Activated T-cell treated with anti-CD3 and anti-CD28 coated beads, Interleukin-2, amount 50 U/mL, for 4 hours (primary cell): ENCODE measurements around the gene SLC36A3. TPM values are rescaled to one million over a fixed set of nuclear protein-coding genes. Genes with fewer than 3 reads are reported as not detected.
"Not testable (repeated sequence)": the region's sequence is repeated elsewhere in the genome, so short reads cannot be mapped to it uniquely, and the experiment has no call there.

ENCODE experiments used
- ATAC-seq, 2 donors: fragments of 200-7000 bp; cut with Tn5 transposase; one replicate each; pipeline ENCODE4 v1.10.0; 2021
- DNase-seq: peaks from one replicate; pipeline ENCODE4 v3.0.0-alpha.2; 2020
- H3K27me3 Mint-ChIP-seq: one replicate; pipeline ENCODE4 v1.8.0; 2021; ENCODE audit warnings: low read depth, mixed read lengths
- H3K36me3 Mint-ChIP-seq: one replicate; pipeline ENCODE4 v1.8.0; 2022; ENCODE audit warnings: mixed read lengths; ENCODE audit not compliant: insufficient read depth
- H3K4me1 Mint-ChIP-seq: one replicate; pipeline ENCODE4 v1.8.0; 2021; ENCODE audit warnings: low read depth, mixed read lengths
- H3K4me3 Mint-ChIP-seq: one replicate; pipeline ENCODE4 v1.8.0; 2021; ENCODE audit warnings: mild to moderate bottlenecking, moderate library complexity, mixed read lengths
- H3K9me3 Mint-ChIP-seq: one replicate; pipeline ENCODE4 v1.8.0; 2021; ENCODE audit warnings: mixed read lengths
- total RNA-seq, 3 donors: library from RNA; stranded (reverse); gene quantifications; one replicate each; pipeline ENCODE4 v1.2.1, GENCODE V29; 2021

SLC36A3 gene
- total RNA-seq, 3 donors from 2014 or later, result not detected

- no peaks in the 10 kb centered on the region for H3K9me3 Mint-ChIP-seq
- ATAC-seq (no peak), DNase-seq (no peak)
- H3K4me3 Mint-ChIP-seq, result no peak overlapping the region
- peaks cover 7% of the 10 kb centered on the region for H3K27me3 Mint-ChIP-seq
- peaks cover 2% of the 10 kb centered on the region for H3K4me1 Mint-ChIP-seq
- no peaks in the 10 kb centered on the region for H3K36me3 Mint-ChIP-seq
Measured at GRCh38 chr5:151318850-151319732, 15.5 kb upstream of the SLC36A3 start.

GRCh38 chr5:151317871-151318270 is 14.3 kb upstream of the SLC36A3 start:
- no peak for ATAC-seq
- no peak overlapping the region for H3K4me3 Mint-ChIP-seq
- H3K36me3 Mint-ChIP-seq, result no peaks in the 10 kb centered on the region
- H3K27me3 Mint-ChIP-seq, result peaks cover 2% of the 10 kb centered on the region
- H3K4me1 Mint-ChIP-seq, result peaks cover 2% of the 10 kb centered on the region
- no peaks in the 10 kb centered on the region for H3K9me3 Mint-ChIP-seq
- DNase-seq, result no peak

- no peaks in the 10 kb centered on the region for H3K27me3 Mint-ChIP-seq
- H3K4me3 Mint-ChIP-seq, result no peak overlapping the region
Measured at GRCh38 chr5:151315998-151316597, 12.5 kb upstream of the SLC36A3 start.

GRCh38 chr5:151313357-151313756 is 9.8 kb upstream of the SLC36A3 start:
- Mint-ChIP-seq H3K36me3 (peaks cover 4% of the 10 kb centered on the region), H3K27me3 (no peaks in the 10 kb centered on the region), H3K4me3 (no peak overlapping the region), H3K9me3 (peaks cover 11% of the 10 kb centered on the region), H3K4me1 (peaks cover 2% of the 10 kb centered on the region)
- DNase-seq (no peak), ATAC-seq (no peak)

More at GRCh38 chr5:151315998-151316597, 12.5 kb upstream of the SLC36A3 start:
- Mint-ChIP-seq H3K36me3 (peaks cover 2% of the 10 kb centered on the region), H3K4me1 (peaks cover 2% of the 10 kb centered on the region), H3K9me3 (peaks cover 4% of the 10 kb centered on the region)
- DNase-seq (peak; percentile 27), ATAC-seq (peak in 1 of 2 donors; percentile 38)

- H3K9me3 Mint-ChIP-seq, result peaks cover 11% of the 10 kb centered on the region
- no peaks in the 10 kb centered on the region for H3K27me3 Mint-ChIP-seq
- peaks cover 4% of the 10 kb centered on the region for H3K36me3 Mint-ChIP-seq
- peaks cover 2% of the 10 kb centered on the region for H3K4me1 Mint-ChIP-seq
- DNase-seq (no peak), ATAC-seq (no peak)
- no peak overlapping the region for H3K4me3 Mint-ChIP-seq
Measured at GRCh38 chr5:151312756-151313324, 9.3 kb upstream of the SLC36A3 start.

- H3K9me3 Mint-ChIP-seq, result peaks cover 11% of the 10 kb centered on the region
- no peak for ATAC-seq
- DNase-seq, result no peak
- H3K36me3 Mint-ChIP-seq, result peaks cover 4% of the 10 kb centered on the region
- no peak overlapping the region for H3K4me3 Mint-ChIP-seq
- no peaks in the 10 kb centered on the region for H3K27me3 Mint-ChIP-seq
- peaks cover 1% of the 10 kb centered on the region for H3K4me1 Mint-ChIP-seq
Measured at GRCh38 chr5:151310932-151311331, 7.4 kb upstream of the SLC36A3 start.

GRCh38 chr5:151309821-151310220 is 6.3 kb upstream of the SLC36A3 start:
- not testable (repeated sequence) for DNase-seq, H3K4me1 Mint-ChIP-seq

GRCh38 chr5:151309266-151309665 is 5.7 kb upstream of the SLC36A3 start:
- ATAC-seq, H3K4me3 Mint-ChIP-seq, H3K4me1 Mint-ChIP-seq, H3K36me3 Mint-ChIP-seq, H3K27me3 Mint-ChIP-seq, DNase-seq: not testable (repeated sequence)
- peaks cover 11% of the 10 kb centered on the region for H3K9me3 Mint-ChIP-seq

More at GRCh38 chr5:151309821-151310220, 6.3 kb upstream of the SLC36A3 start:
- H3K4me3 Mint-ChIP-seq, H3K36me3 Mint-ChIP-seq, ATAC-seq, H3K27me3 Mint-ChIP-seq: not testable (repeated sequence)
- H3K9me3 Mint-ChIP-seq, result peaks cover 11% of the 10 kb centered on the region

GRCh38 chr5:151298063-151298855 is 5.3 kb downstream of the SLC36A3 start:
- Mint-ChIP-seq H3K4me1 (no peaks in the 10 kb centered on the region), H3K4me3 (no peak overlapping the region), H3K36me3 (no peaks in the 10 kb centered on the region), H3K9me3 (no peaks in the 10 kb centered on the region), H3K27me3 (peaks cover 13% of the 10 kb centered on the region)
- DNase-seq, result no peak
- peak; percentile 38 to 53 for ATAC-seq

- Mint-ChIP-seq H3K4me1 (no peaks in the 10 kb centered on the region), H3K36me3 (no peaks in the 10 kb centered on the region), H3K4me3 (no peak overlapping the region), H3K27me3 (peaks cover 11% of the 10 kb centered on the region), H3K9me3 (no peaks in the 10 kb centered on the region)
- ATAC-seq (no peak), DNase-seq (no peak)
Measured at GRCh38 chr5:151296974-151297373, 6.6 kb downstream of the SLC36A3 start.

GRCh38 chr5:151296478-151296830 is 7.1 kb downstream of the SLC36A3 start:
- H3K4me1 Mint-ChIP-seq, result no peaks in the 10 kb centered on the region
- DNase-seq (no peak), ATAC-seq (no peak)

GRCh38 chr5:151295791-151296477 is 7.6 kb downstream of the SLC36A3 start:
- Mint-ChIP-seq H3K4me1 (no peaks in the 10 kb centered on the region), H3K4me3 (no peak overlapping the region), H3K27me3 (peaks cover 6% of the 10 kb centered on the region), H3K36me3 (no peaks in the 10 kb centered on the region), H3K9me3 (peaks cover 5% of the 10 kb centered on the region)
- no peak for ATAC-seq
- no peak for DNase-seq

More at GRCh38 chr5:151296478-151296830, 7.1 kb downstream of the SLC36A3 start:
- H3K4me3 Mint-ChIP-seq, result no peak overlapping the region
- no peaks in the 10 kb centered on the region for H3K36me3 Mint-ChIP-seq
- peaks cover 2% of the 10 kb centered on the region for H3K9me3 Mint-ChIP-seq
- peaks cover 9% of the 10 kb centered on the region for H3K27me3 Mint-ChIP-seq

GRCh38 chr5:151295138-151295537 is 8.4 kb downstream of the SLC36A3 start:
- DNase-seq, result no peak
- Mint-ChIP-seq H3K27me3 (peaks cover 6% of the 10 kb centered on the region), H3K36me3 (no peaks in the 10 kb centered on the region), H3K9me3 (peaks cover 5% of the 10 kb centered on the region), H3K4me3 (no peak overlapping the region), H3K4me1 (no peaks in the 10 kb centered on the region)
- no peak for ATAC-seq
